ENCODE results near the gene TBC1D17.

GRCh38 chr19:49861541-49862378 is 15.7 kb upstream of the TBC1D17 start:
- no peak for TF ChIP-seq ZMYM4 (CRISPR knock-in tag; IDR thresholded peaks at IDR 0.05)
- no peak for TF ChIP-seq E2F5 (CRISPR knock-in tag; conservative IDR thresholded peaks at IDR 0.05)
- no peak for TF ChIP-seq STAT6 (CRISPR knock-in tag; IDR thresholded peaks at IDR 0.05; ENCODE audit: borderline replicate concordance)
- TF ChIP-seq SETDB1 (CRISPR knock-in tag; IDR thresholded peaks at IDR 0.05; ENCODE audit: borderline replicate concordance), result no peak
- TF ChIP-seq POLR2AphosphoS5 (IDR thresholded peaks at IDR 0.05; ENCODE audit: low read depth, low read length), result no peak; the same call in 1 of the 2 replicates
- TF ChIP-seq ZNF724P (CRISPR knock-in tag; IDR thresholded peaks at IDR 0.05; ENCODE audit: borderline replicate concordance), result no peak
- TF ChIP-seq CTCF (CRISPR knock-in tag; IDR thresholded peaks at IDR 0.05), result no peak
- TF ChIP-seq ZNF30 (CRISPR knock-in tag; IDR thresholded peaks at IDR 0.05), result no peak
- no peak for TF ChIP-seq CEBPB (IDR thresholded peaks at IDR 0.05; ENCODE audit: borderline replicate concordance, low read depth, low read length)
- no peak for TF ChIP-seq RNF2 (conservative IDR thresholded peaks at IDR 0.05; ENCODE audit: low read depth)
- TF ChIP-seq CHD2 (IDR thresholded peaks at IDR 0.05; ENCODE audit: low read depth, low read length), result no peak
- no peak for TF ChIP-seq POLR2A (IDR thresholded peaks at IDR 0.05; ENCODE audit: insufficient read depth in 1 of 2, low read depth in 2 of 2, low read length in 2 of 2)
- no peak for TF ChIP-seq ZFX (CRISPR knock-in tag; IDR thresholded peaks at IDR 0.05; ENCODE audit: low read depth)
